ENCODE results near the gene OGA. TPM values are rescaled to one million over a fixed set of nuclear protein-coding genes. Genes with fewer than 3 reads are reported as not detected.

The OGA gene
- total and polyA plus RNA-seq, 9 of the 15 experiments (the other 6 are each of a cell fraction or from before 2014, with no cell fraction given): 13.5 to 73.5 (median 59.5) TPM

GRCh38 chr10:101851411-101852116 lies 33.3 kb upstream of the OGA start:
- H2AFZ ChIP-seq (ENCODE audit: low read depth, low read length): no peak overlapping the region
- H3K79me2 ChIP-seq (ENCODE audit: control insufficient read depth, insufficient read depth, low read length): no peaks in the 10 kb centered on the region

DNA sequence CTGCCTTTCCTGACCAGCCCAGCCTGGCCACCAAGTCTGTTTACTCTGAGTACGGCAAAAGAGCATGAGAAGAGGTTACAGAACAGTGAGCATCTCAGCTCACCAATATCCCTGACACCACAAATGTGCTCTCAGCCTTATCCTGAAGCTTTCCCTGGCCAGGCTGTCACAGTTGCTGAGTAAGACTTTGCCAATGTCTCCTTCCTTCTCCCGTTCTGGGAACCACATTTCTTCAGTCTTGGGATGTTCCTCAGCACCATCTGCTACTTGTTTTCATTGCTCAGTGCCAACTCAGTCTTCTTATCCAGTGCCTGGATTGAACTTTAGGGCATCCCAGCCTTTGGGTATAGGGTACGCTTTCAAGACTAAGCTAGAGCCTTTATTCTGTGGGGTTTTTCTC lies 32.5 kb upstream of the OGA start:
- H3K9me3 ChIP-seq (replicated peaks; ENCODE audit: control insufficient read depth, insufficient read depth, low read depth, low read length): no peaks in the 10 kb centered on the region
- WGBS (ENCODE audit: insufficient coverage, low coverage, missing lambda C conversion rate): no CpG with 5 or more reads among the region's 3 CpGs
- no peak for DNase-seq (ENCODE audit: extremely low read depth in 1 of 4, low spot score in 3 of 4)
- no peak overlapping the region for H3K4me2 ChIP-seq (ENCODE audit: insufficient read depth, low read length)
- no peaks in the 10 kb centered on the region for H3K9me1 ChIP-seq (ENCODE audit: control insufficient read depth, insufficient read depth, low read length)
- intact Hi-C loops (cut with micrococcal nuclease): no loop called here
- in situ Hi-C loops (cut with MboI): no loop called here
- FAIRE-seq: no peak
- no peak overlapping the region for H3K27ac ChIP-seq (ENCODE audit: extremely low read depth, low read depth, low read length)
- ChIA-PET POLR2A (no interaction called here), CTCF (ENCODE audit: low intra/inter-chr PET ratio) (no interaction called here)
- no peak overlapping the region for H3K4me3 ChIP-seq
- no peaks in the 10 kb centered on the region for H3K36me3 ChIP-seq (ENCODE audit: control insufficient read depth, insufficient read depth, low read length)
- no peak for ATAC-seq
- no TSS peak for BruUV-seq (replicated peaks)
- no peaks in the 10 kb centered on the region for H4K20me1 ChIP-seq (replicated peaks; ENCODE audit: control insufficient read depth, insufficient read depth, low read length)
- H3K79me2 ChIP-seq (ENCODE audit: control insufficient read depth, insufficient read depth, low read length): no peaks in the 10 kb centered on the region
- no peaks in the 10 kb centered on the region for H3K4me1 ChIP-seq (replicated peaks in 1 of 2; ENCODE audit: control insufficient read depth in 2 of 2, insufficient read depth in 2 of 2, low read length in 2 of 2)
- H2AFZ ChIP-seq (ENCODE audit: low read depth, low read length): no peak overlapping the region
- no peak overlapping the region for H3K9ac ChIP-seq (ENCODE audit: insufficient read depth in 1 of 2, low read depth in 2 of 2, low read length in 2 of 2)
- H3K27me3 ChIP-seq (ENCODE audit: control insufficient read depth in 2 of 2, insufficient read depth in 2 of 2, low read length in 2 of 2): no peaks in the 10 kb centered on the region
- TF ChIP-seq ZNF133 (CRISPR knock-in tag; IDR thresholded peaks at IDR 0.05): no peak
- TF ChIP-seq KDM2B (CRISPR knock-in tag; IDR thresholded peaks at IDR 0.05): no peak
- no peak for TF ChIP-seq NFXL1 (CRISPR knock-in tag; IDR thresholded peaks at IDR 0.05)
- TF ChIP-seq, protein P1, sequence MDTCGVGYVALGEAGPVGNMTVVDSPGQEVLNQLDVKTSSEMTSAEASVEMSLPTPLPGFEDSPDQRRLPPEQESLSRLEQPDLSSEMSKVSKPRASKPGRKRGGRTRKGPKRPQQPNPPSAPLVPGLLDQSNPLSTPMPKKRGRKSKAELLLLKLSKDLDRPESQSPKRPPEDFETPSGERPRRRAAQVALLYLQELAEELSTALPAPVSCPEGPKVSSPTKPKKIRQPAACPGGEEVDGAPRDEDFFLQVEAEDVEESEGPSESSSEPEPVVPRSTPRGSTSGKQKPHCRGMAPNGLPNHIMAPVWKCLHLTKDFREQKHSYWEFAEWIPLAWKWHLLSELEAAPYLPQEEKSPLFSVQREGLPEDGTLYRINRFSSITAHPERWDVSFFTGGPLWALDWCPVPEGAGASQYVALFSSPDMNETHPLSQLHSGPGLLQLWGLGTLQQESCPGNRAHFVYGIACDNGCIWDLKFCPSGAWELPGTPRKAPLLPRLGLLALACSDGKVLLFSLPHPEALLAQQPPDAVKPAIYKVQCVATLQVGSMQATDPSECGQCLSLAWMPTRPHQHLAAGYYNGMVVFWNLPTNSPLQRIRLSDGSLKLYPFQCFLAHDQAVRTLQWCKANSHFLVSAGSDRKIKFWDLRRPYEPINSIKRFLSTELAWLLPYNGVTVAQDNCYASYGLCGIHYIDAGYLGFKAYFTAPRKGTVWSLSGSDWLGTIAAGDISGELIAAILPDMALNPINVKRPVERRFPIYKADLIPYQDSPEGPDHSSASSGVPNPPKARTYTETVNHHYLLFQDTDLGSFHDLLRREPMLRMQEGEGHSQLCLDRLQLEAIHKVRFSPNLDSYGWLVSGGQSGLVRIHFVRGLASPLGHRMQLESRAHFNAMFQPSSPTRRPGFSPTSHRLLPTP (IDR thresholded peaks at IDR 0.05; ENCODE audit: borderline replicate concordance, extremely low read depth, insufficient read length): no peak
- no peak for TF ChIP-seq BMI1 (IDR thresholded peaks at IDR 0.05; ENCODE audit: low read length)
- TF ChIP-seq POLR2AphosphoS5 (IDR thresholded peaks at IDR 0.05; ENCODE audit: control insufficient read depth, insufficient read depth, low read depth, low read length): no peak
- TF ChIP-seq ZNF696 (CRISPR knock-in tag; conservative IDR thresholded peaks at IDR 0.05): no peak
- no peak for TF ChIP-seq COPS2 (conservative IDR thresholded peaks at IDR 0.05)
- no peak for TF ChIP-seq SOX6 (IDR thresholded peaks at IDR 0.05)
- no peak for TF ChIP-seq FOSL1 (tag; conservative IDR thresholded peaks at IDR 0.05)
- no peak for TF ChIP-seq DLX4 (CRISPR knock-in tag; IDR thresholded peaks at IDR 0.05)

More at GRCh38 chr10:101851411-101852116, 33.3 kb upstream of the OGA start:
- ATAC-seq: no peak
- no peak for FAIRE-seq
- no peaks in the 10 kb centered on the region for H4K20me1 ChIP-seq (replicated peaks; ENCODE audit: control insufficient read depth, insufficient read depth, low read length)
- intact Hi-C loops (cut with micrococcal nuclease) (no loop called here), in situ Hi-C loops (cut with MboI) (no loop called here)
- no peaks in the 10 kb centered on the region for H3K36me3 ChIP-seq (ENCODE audit: control insufficient read depth, insufficient read depth, low read length)
- WGBS (ENCODE audit: insufficient coverage, low coverage, missing lambda C conversion rate): no CpG with 5 or more reads among the region's 4 CpGs
- no peaks in the 10 kb centered on the region for H3K9me1 ChIP-seq (ENCODE audit: control insufficient read depth, insufficient read depth, low read length)
- no peaks in the 10 kb centered on the region for H3K9me3 ChIP-seq (replicated peaks; ENCODE audit: control insufficient read depth, insufficient read depth, low read depth, low read length)
- no peaks in the 10 kb centered on the region for H3K27me3 ChIP-seq (ENCODE audit: control insufficient read depth in 2 of 2, insufficient read depth in 2 of 2, low read length in 2 of 2)
- no peak for DNase-seq (ENCODE audit: extremely low read depth in 1 of 4, low spot score in 3 of 4)
- ChIA-PET POLR2A (no interaction called here), CTCF (ENCODE audit: low intra/inter-chr PET ratio) (no interaction called here)
- no peak overlapping the region for H3K4me2 ChIP-seq (ENCODE audit: insufficient read depth, low read length)
- H3K27ac ChIP-seq (ENCODE audit: extremely low read depth, low read depth, low read length): no peak overlapping the region
- H3K4me3 ChIP-seq: no peak overlapping the region
- BruUV-seq (replicated peaks): no TSS peak
- TF ChIP-seq LCOR (CRISPR knock-in tag; IDR thresholded peaks at IDR 0.05) (no peak), ZNF778 (CRISPR knock-in tag; IDR thresholded peaks at IDR 0.05) (no peak), ZNF140 (CRISPR knock-in tag; IDR thresholded peaks at IDR 0.05) (no peak), SMARCC2 (IDR thresholded peaks at IDR 0.05; ENCODE audit: low read depth) (no peak), MEF2D (tag; conservative IDR thresholded peaks at IDR 0.05; ENCODE audit: low read depth) (no peak)
- no peak overlapping the region for H3K9ac ChIP-seq (ENCODE audit: insufficient read depth in 1 of 2, low read depth in 2 of 2, low read length in 2 of 2)
- no peaks in the 10 kb centered on the region for H3K4me1 ChIP-seq (replicated peaks in 1 of 2; ENCODE audit: control insufficient read depth in 2 of 2, insufficient read depth in 2 of 2, low read length in 2 of 2)

Measured in K562 (cell line).